ENCODE data around the gene SCUBE1. TPM values are rescaled to one million over a fixed set of nuclear protein-coding genes. Genes with fewer than 3 reads are reported as not detected.

The SCUBE1 gene
- total RNA-seq, 1 donor from 2014 or later, result 0.91 TPM

- H3K36me3 Mint-ChIP-seq (ENCODE audit: unreplicated experiment), result no peaks in the 10 kb centered on the region
- H3K27me3 Mint-ChIP-seq (ENCODE audit: unreplicated experiment), result peaks cover 42% of the 10 kb centered on the region
- H3K27ac Mint-ChIP-seq (ENCODE audit: unreplicated experiment), result no peak overlapping the region
- H3K4me3 Mint-ChIP-seq (ENCODE audit: unreplicated experiment), result no peak overlapping the region
- TF ChIP-seq CTCF (IDR thresholded peaks at IDR 0.05), result no peak
- H3K9me3 Mint-ChIP-seq (ENCODE audit: unreplicated experiment), result no peaks in the 10 kb centered on the region
- DNase-seq (ENCODE audit: extremely low spot score, unreplicated experiment), result no peak
- H3K4me1 Mint-ChIP-seq (ENCODE audit: unreplicated experiment), result peaks cover 29% of the 10 kb centered on the region
Observed at GRCh38 chr22:43297270-43298061, 45.7 kb downstream of the SCUBE1 start.

GRCh38 chr22:43296276-43296902, 46.8 kb downstream of the SCUBE1 start:
- TF ChIP-seq CTCF (IDR thresholded peaks at IDR 0.05), result no peak
- Mint-ChIP-seq H3K4me1 (ENCODE audit: unreplicated experiment) (peaks cover 27% of the 10 kb centered on the region), H3K36me3 (ENCODE audit: unreplicated experiment) (no peaks in the 10 kb centered on the region), H3K9me3 (ENCODE audit: unreplicated experiment) (no peaks in the 10 kb centered on the region), H3K27ac (ENCODE audit: unreplicated experiment) (no peak overlapping the region), H3K4me3 (ENCODE audit: unreplicated experiment) (no peak overlapping the region), H3K27me3 (ENCODE audit: unreplicated experiment) (peaks cover 32% of the 10 kb centered on the region)
- no peak for DNase-seq (ENCODE audit: extremely low spot score, unreplicated experiment)

GRCh38 chr22:43295660-43296059, 47.5 kb downstream of the SCUBE1 start:
- Mint-ChIP-seq H3K27ac (ENCODE audit: unreplicated experiment) (no peak overlapping the region), H3K4me1 (ENCODE audit: unreplicated experiment) (peaks cover 21% of the 10 kb centered on the region), H3K36me3 (ENCODE audit: unreplicated experiment) (no peaks in the 10 kb centered on the region), H3K9me3 (ENCODE audit: unreplicated experiment) (no peaks in the 10 kb centered on the region), H3K27me3 (ENCODE audit: unreplicated experiment) (peaks cover 27% of the 10 kb centered on the region), H3K4me3 (ENCODE audit: unreplicated experiment) (no peak overlapping the region)
- no peak for DNase-seq (ENCODE audit: extremely low spot score, unreplicated experiment)
- TF ChIP-seq CTCF (IDR thresholded peaks at IDR 0.05), result no peak

DNA sequence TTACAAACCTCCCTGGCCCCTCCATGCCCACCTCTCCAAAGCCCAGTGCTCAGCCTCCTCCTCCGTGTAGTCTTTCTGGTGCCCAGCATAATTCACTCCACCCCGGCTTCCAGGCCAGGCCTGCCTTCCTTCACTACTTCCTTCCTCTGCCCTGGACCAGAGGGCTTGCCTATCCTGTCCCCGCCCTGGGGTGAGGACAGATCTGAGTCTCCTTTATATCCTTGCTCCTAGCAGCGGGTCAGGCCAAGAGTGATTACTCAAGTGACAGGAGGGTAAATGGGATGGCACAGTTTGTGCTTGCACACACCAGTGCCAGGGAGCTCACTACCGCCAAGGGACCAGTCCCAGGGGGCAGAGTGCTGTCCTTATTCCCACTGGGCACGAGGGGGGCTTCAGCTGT, 48.0 kb downstream of the SCUBE1 start:
- peaks cover 22% of the 10 kb centered on the region for H3K4me1 Mint-ChIP-seq (ENCODE audit: unreplicated experiment)
- no peak overlapping the region for H3K4me3 Mint-ChIP-seq (ENCODE audit: unreplicated experiment)
- H3K36me3 Mint-ChIP-seq (ENCODE audit: unreplicated experiment), result no peaks in the 10 kb centered on the region
- H3K27me3 Mint-ChIP-seq (ENCODE audit: unreplicated experiment), result peaks cover 22% of the 10 kb centered on the region
- no peak for TF ChIP-seq CTCF (IDR thresholded peaks at IDR 0.05)
- H3K9me3 Mint-ChIP-seq (ENCODE audit: unreplicated experiment), result no peaks in the 10 kb centered on the region
- no peak overlapping the region for H3K27ac Mint-ChIP-seq (ENCODE audit: unreplicated experiment)
- no peak for DNase-seq (ENCODE audit: extremely low spot score, unreplicated experiment)

GRCh38 chr22:43293655-43294392, 49.3 kb downstream of the SCUBE1 start:
- TF ChIP-seq CTCF (IDR thresholded peaks at IDR 0.05), result no peak
- no peaks in the 10 kb centered on the region for H3K36me3 Mint-ChIP-seq (ENCODE audit: unreplicated experiment)
- H3K4me1 Mint-ChIP-seq (ENCODE audit: unreplicated experiment), result peaks cover 33% of the 10 kb centered on the region
- H3K9me3 Mint-ChIP-seq (ENCODE audit: unreplicated experiment), result no peaks in the 10 kb centered on the region
- no peak overlapping the region for H3K4me3 Mint-ChIP-seq (ENCODE audit: unreplicated experiment)
- peaks cover 14% of the 10 kb centered on the region for H3K27me3 Mint-ChIP-seq (ENCODE audit: unreplicated experiment)
- H3K27ac Mint-ChIP-seq (ENCODE audit: unreplicated experiment), result no peak overlapping the region
- no peak for DNase-seq (ENCODE audit: extremely low spot score, unreplicated experiment)
